ENCODE measurements around the gene NTN1. TPM values are rescaled to one million over a fixed set of nuclear protein-coding genes. Genes with fewer than 3 reads are reported as not detected.

Gene NTN1
- total RNA-seq, 1 experiment from 2014 or later: 4.2 TPM

DNA sequence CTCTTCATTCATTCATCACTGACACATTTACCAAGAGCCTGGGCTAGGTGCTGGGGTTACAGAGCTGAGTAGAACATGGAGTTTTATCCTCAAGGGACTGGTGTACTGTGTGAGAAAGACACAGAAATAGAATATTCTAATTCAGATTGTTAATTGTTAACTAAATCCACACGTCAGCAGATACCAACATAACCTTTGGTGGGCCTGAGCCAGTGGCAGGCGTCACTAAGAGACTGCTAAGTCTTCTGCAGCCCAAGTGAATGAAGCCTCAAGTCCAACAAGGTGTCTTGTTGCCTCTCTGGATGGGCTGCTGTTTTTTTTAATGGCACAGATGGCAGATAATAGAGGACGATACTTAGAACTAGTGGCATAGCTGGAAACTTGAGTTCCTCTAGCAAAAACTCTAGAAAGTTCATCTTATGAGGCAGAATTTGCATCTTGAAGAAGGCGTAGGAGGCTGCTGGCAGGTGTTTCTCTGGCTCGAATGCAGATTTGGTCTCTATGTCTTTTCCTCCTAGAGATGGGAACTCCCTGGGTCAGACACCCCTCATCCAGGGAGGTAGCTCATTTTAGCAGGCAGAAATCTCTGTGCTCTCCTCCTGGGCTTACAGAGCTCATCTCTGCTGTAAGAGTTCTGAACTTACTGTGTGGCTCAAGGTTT is 179.5 kb downstream of the NTN1 start (continued):
- TF ChIP-seq, protein P1, sequence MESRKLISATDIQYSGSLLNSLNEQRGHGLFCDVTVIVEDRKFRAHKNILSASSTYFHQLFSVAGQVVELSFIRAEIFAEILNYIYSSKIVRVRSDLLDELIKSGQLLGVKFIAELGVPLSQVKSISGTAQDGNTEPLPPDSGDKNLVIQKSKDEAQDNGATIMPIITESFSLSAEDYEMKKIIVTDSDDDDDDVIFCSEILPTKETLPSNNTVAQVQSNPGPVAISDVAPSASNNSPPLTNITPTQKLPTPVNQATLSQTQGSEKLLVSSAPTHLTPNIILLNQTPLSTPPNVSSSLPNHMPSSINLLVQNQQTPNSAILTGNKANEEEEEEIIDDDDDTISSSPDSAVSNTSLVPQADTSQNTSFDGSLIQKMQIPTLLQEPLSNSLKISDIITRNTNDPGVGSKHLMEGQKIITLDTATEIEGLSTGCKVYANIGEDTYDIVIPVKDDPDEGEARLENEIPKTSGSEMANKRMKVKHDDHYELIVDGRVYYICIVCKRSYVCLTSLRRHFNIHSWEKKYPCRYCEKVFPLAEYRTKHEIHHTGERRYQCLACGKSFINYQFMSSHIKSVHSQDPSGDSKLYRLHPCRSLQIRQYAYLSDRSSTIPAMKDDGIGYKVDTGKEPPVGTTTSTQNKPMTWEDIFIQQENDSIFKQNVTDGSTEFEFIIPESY (IDR thresholded peaks at IDR 0.05; ENCODE audit: extremely low read depth, insufficient replicate concordance, low read length): no peak
- TF ChIP-seq EGR1 (IDR thresholded peaks at IDR 0.05; ENCODE audit: low read depth): no peak

DNA sequence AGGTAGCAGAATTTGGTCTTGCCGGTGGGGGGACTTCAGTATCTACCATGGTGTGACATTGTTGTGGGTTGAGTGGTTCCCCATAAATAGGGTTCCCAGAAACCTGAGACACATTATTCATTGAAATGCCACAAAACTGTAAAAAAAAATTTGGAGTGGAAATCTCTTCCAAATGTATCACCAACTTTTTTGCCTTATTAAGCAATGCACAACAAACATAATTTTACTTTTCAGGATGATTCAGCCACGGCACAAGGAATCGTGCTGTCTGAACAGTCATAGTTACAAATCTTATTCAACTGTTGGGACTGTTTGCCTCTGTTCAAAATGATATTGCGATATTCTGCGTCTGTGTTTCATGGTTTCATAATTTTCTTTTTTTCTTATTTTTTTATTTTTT is 181.2 kb downstream of the NTN1 start:
- RAD21 ChIA-PET (ENCODE audit: low non-redundant PET in 1 of 2, low total read pairs in 2 of 2, uncharacterized antibody in 2 of 2, unreplicated experiment in 2 of 2): no interaction called here
- Histone ChIP-seq H3K9ac (ENCODE audit: low read length) (no peak overlapping the region), H3K27ac (ENCODE audit: low read depth, low read length) (no peak overlapping the region), H3K27me3 (ENCODE audit: insufficient read depth, low read length) (no peaks in the 10 kb centered on the region), H3K9me2 (ENCODE audit: insufficient read depth) (no peaks in the 10 kb centered on the region), H3K4me1 (ENCODE audit: control insufficient read depth in 1 of 2, insufficient read depth in 2 of 2, low read length in 2 of 2) (peaks cover 2 to 4% of the 10 kb centered on the region in 2 experiments; a peak in 3 of 4 replicates), H4K20me1 (ENCODE audit: insufficient read depth) (no peaks in the 10 kb centered on the region), H3K79me2 (ENCODE audit: insufficient read depth, low read length) (no peaks in the 10 kb centered on the region), H3K9me3 (ENCODE audit: control insufficient read depth in 1 of 2, insufficient read depth in 1 of 2, low read depth in 1 of 2, low read length in 2 of 2) (no peaks in the 10 kb centered on the region), H3K4me2 (ENCODE audit: low read length) (no peak overlapping the region), H2AFZ (ENCODE audit: low read depth, low read length, poor library complexity, severe bottlenecking) (no peak overlapping the region), H3K36me3 (ENCODE audit: control insufficient read depth in 1 of 2, insufficient read depth in 2 of 2, low read length in 2 of 2) (no peaks in the 10 kb centered on the region), H3K4me3 (replicated peaks in 1 of 2; ENCODE audit: low read depth in 1 of 2, low read length in 2 of 2) (no peak overlapping the region)
- no peak for DNase-seq (ENCODE audit: low read depth, low spot score)
- CTCF ChIA-PET: no interaction called here
- intact Hi-C loops (cut with micrococcal nuclease): no loop called here
- POLR2A ChIA-PET: no interaction called here
- BruUV-seq (replicated peaks): no TSS peak
- no peak for ATAC-seq
- TF ChIP-seq EZH2 (IDR thresholded peaks at IDR 0.05): no peak
- TF ChIP-seq, protein P2, sequence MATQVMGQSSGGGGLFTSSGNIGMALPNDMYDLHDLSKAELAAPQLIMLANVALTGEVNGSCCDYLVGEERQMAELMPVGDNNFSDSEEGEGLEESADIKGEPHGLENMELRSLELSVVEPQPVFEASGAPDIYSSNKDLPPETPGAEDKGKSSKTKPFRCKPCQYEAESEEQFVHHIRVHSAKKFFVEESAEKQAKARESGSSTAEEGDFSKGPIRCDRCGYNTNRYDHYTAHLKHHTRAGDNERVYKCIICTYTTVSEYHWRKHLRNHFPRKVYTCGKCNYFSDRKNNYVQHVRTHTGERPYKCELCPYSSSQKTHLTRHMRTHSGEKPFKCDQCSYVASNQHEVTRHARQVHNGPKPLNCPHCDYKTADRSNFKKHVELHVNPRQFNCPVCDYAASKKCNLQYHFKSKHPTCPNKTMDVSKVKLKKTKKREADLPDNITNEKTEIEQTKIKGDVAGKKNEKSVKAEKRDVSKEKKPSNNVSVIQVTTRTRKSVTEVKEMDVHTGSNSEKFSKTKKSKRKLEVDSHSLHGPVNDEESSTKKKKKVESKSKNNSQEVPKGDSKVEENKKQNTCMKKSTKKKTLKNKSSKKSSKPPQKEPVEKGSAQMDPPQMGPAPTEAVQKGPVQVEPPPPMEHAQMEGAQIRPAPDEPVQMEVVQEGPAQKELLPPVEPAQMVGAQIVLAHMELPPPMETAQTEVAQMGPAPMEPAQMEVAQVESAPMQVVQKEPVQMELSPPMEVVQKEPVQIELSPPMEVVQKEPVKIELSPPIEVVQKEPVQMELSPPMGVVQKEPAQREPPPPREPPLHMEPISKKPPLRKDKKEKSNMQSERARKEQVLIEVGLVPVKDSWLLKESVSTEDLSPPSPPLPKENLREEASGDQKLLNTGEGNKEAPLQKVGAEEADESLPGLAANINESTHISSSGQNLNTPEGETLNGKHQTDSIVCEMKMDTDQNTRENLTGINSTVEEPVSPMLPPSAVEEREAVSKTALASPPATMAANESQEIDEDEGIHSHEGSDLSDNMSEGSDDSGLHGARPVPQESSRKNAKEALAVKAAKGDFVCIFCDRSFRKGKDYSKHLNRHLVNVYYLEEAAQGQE (IDR thresholded peaks at IDR 0.05; ENCODE audit: low read depth): no peak
- no peak for TF ChIP-seq TCF7L2 (IDR thresholded peaks at IDR 0.05; ENCODE audit: borderline replicate concordance, extremely low read depth, insufficient read depth, insufficient read length)
- TF ChIP-seq, protein P3, sequence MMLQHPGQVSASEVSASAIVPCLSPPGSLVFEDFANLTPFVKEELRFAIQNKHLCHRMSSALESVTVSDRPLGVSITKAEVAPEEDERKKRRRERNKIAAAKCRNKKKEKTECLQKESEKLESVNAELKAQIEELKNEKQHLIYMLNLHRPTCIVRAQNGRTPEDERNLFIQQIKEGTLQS (IDR thresholded peaks at IDR 0.05): no peak
- no peak for TF ChIP-seq YY1 (IDR thresholded peaks at IDR 0.05; ENCODE audit: extremely low read depth, insufficient replicate concordance, low read depth, low read length)
- TF ChIP-seq SIN3A (IDR thresholded peaks at IDR 0.05; ENCODE audit: low read depth): no peak
- TF ChIP-seq FOSL1 (IDR thresholded peaks at IDR 0.05; ENCODE audit: low read depth): no peak
- TF ChIP-seq JUND (IDR thresholded peaks at IDR 0.05): no peak
- no peak for TF ChIP-seq CBX3 (IDR thresholded peaks at IDR 0.05; ENCODE audit: low read depth)
- no peak for TF ChIP-seq EZH2phosphoT487 (IDR thresholded peaks at IDR 0.05; ENCODE audit: borderline replicate concordance)
- no peak for TF ChIP-seq ELF1 (IDR thresholded peaks at IDR 0.05; ENCODE audit: borderline replicate concordance, low read depth)
- TF ChIP-seq, protein P1 (IDR thresholded peaks at IDR 0.05; ENCODE audit: extremely low read depth, insufficient replicate concordance, low read length): no peak
- no peak for TF ChIP-seq EGR1 (IDR thresholded peaks at IDR 0.05; ENCODE audit: low read depth)
- TF ChIP-seq POLR2AphosphoS5 (IDR thresholded peaks at IDR 0.05; ENCODE audit: low read depth, low read length): no peak
- no peak for TF ChIP-seq RAD21 (IDR thresholded peaks at IDR 0.05; ENCODE audit: low read depth)
- TF ChIP-seq, protein P4, sequence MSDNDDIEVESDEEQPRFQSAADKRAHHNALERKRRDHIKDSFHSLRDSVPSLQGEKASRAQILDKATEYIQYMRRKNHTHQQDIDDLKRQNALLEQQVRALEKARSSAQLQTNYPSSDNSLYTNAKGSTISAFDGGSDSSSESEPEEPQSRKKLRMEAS (IDR thresholded peaks at IDR 0.05): no peak
- TF ChIP-seq ZNF274 (IDR thresholded peaks at IDR 0.05; ENCODE audit: low read depth, low read length): no peak

Measured in HCT116 (cell line).